K562 (cell line): Measurements from ENCODE around the gene ABAT. TPM values are rescaled to one million over a fixed set of nuclear protein-coding genes. Genes with fewer than 3 reads are reported as not detected.

Experiments
- ATAC-seq: fragments of 200-7000 bp; cut with Tn5 transposase; 3 replicates; pipeline ENCODE4 v1.9.1; 2020; ENCODE audit warnings: moderate library complexity
- BruUV-seq: library from RNA; stranded (reverse); fragments of 400-500 nt; replicated peaks from 2 replicates; lab custom pipeline; 2021; lab: Mats Ljungman, UMichigan
- CTCF ChIA-PET: fragments of 300-600 bp; formaldehyde crosslinking; extraction: SDS; loops from one replicate; lab custom pipeline; 2021; ENCODE audit warnings: low intra/inter-chr PET ratio; lab: Yijun Ruan, JAX
- POLR2A ChIA-PET: fragments of 300-600, 350-650 bp; sonication (Branson Sonifier 250); formaldehyde crosslinking; extraction: SDS; loops from one replicate; lab custom pipeline; 2021; ENCODE audit warnings: antibody characterized with exemption, inconsistent platforms; lab: Yijun Ruan, JAX
- DNase-seq, 4 experiments: peaks; one replicate each; pipeline versions ENCODE4 v3.0.0 to v3.0.0-alpha.2; 2011 to 2018; ENCODE audit warnings: low spot score in 3 of 4, mixed read lengths in 3 of 4; ENCODE audit errors: extremely low read depth in 1 of 4
- FAIRE-seq: peaks from 2 replicates; lab custom pipeline; 2011; peaks lifted over from hg19 to GRCh38; lab: Jason Lieb, UNC
- H2AFZ ChIP-seq: 2 replicates; pipeline ENCODE4 v1.6.0; 2011; ENCODE audit warnings: low read depth, low read length, control low read depth, inconsistent platforms
- H3K27ac ChIP-seq: fragments of 200-600 bp; 3 replicates; pipeline ENCODE4 v1.8.0; 2011; ENCODE audit warnings: low read depth, mild to moderate bottlenecking, control low read depth, inconsistent platforms, low read length, moderate library complexity, mixed read lengths; ENCODE audit errors: extremely low read depth
- H3K27me3 ChIP-seq, 2 experiments: fragments of 300-600 bp in 1 of 2; 2 replicates in 1 of 2; 3 replicates in 1 of 2; pipeline versions ENCODE4 v1.6.0 to v1.8.0; 2011; ENCODE audit warnings: inconsistent platforms in 2 of 2, low read length in 2 of 2, mild to moderate bottlenecking in 1 of 2, mixed read lengths in 1 of 2, moderate library complexity in 1 of 2; ENCODE audit not compliant: control insufficient read depth in 2 of 2, insufficient read depth in 2 of 2
- H3K36me3 ChIP-seq: fragments of 300-600 bp; 3 replicates; pipeline ENCODE4 v1.8.0; 2011; ENCODE audit warnings: mild to moderate bottlenecking, low read length, inconsistent platforms; ENCODE audit not compliant: control insufficient read depth, insufficient read depth
- H3K4me1 ChIP-seq, 2 experiments: fragments of 200-600 bp in 1 of 2; replicated peaks in 1 of 2; 2 replicates in 1 of 2; 3 replicates in 1 of 2; pipeline versions ENCODE4 v1.5.1 to v1.8.0; 2011; ENCODE audit warnings: inconsistent platforms in 2 of 2, low read length in 2 of 2, mild to moderate bottlenecking in 1 of 2, mixed read lengths in 1 of 2, moderate library complexity in 1 of 2; ENCODE audit not compliant: control insufficient read depth in 2 of 2, insufficient read depth in 2 of 2
- H3K4me2 ChIP-seq: 2 replicates; pipeline ENCODE4 v1.6.1; 2011; ENCODE audit warnings: low read length, control low read depth, inconsistent platforms, mixed read lengths; ENCODE audit not compliant: insufficient read depth
- H3K4me3 ChIP-seq: fragments of 200-600 bp; sonication (generic), shearing (Covaris generic); 2 replicates; pipeline ENCODE4 v1.5.1; 2016; ENCODE audit warnings: control low read depth, inconsistent platforms
- H3K79me2 ChIP-seq: fragments of 200-600 bp; 3 replicates; pipeline ENCODE4 v1.8.0; 2011; ENCODE audit warnings: low read length, inconsistent platforms; ENCODE audit not compliant: control insufficient read depth, insufficient read depth
- H3K9ac ChIP-seq, 2 experiments: 2 replicates each; pipeline versions ENCODE4 v1.6.0 to v1.6.1; 2011; ENCODE audit warnings: low read depth in 2 of 2, low read length in 2 of 2, control low read depth in 1 of 2, inconsistent platforms in 1 of 2, mild to moderate bottlenecking in 1 of 2, mixed read lengths in 1 of 2; ENCODE audit not compliant: insufficient read depth in 1 of 2
- H3K9me1 ChIP-seq: one replicate; pipeline ENCODE4 v1.6.0; 2011; ENCODE audit warnings: inconsistent platforms, mild to moderate bottlenecking, low read length, moderate library complexity; ENCODE audit not compliant: control insufficient read depth, insufficient read depth
- H3K9me3 ChIP-seq: replicated peaks from 2 replicates; pipeline ENCODE4 v1.5.1; 2011; ENCODE audit warnings: low read depth, low read length, inconsistent platforms; ENCODE audit not compliant: control insufficient read depth, insufficient read depth
- H4K20me1 ChIP-seq: replicated peaks from 2 replicates; pipeline ENCODE4 v1.6.1; 2011; ENCODE audit warnings: low read length, inconsistent platforms, mixed read lengths; ENCODE audit not compliant: control insufficient read depth, insufficient read depth
- GMEB1 ChIP-seq: fragments of 250-450 bp; sonication (Bioruptor Pico); IDR thresholded peaks from 2 replicates; pipeline ENCODE4 v1.4.0; 2020; ENCODE audit warnings: mild to moderate bottlenecking
- HNRNPUL1 ChIP-seq: fragments of 200-400 bp; formaldehyde crosslinking; IDR thresholded peaks from 2 replicates; pipeline ENCODE4 v1.6.1; 2017; ENCODE audit warnings: low read length
- ILK ChIP-seq: fragments of 450-650 bp; IDR thresholded peaks from 2 replicates; pipeline ENCODE4 v1.6.1; 2016; ENCODE audit warnings: missing genetic modification characterization, low read depth, mild to moderate bottlenecking, missing compliant biosample characterization, moderate library complexity, borderline replicate concordance
- KDM5B ChIP-seq: fragments of 200-600 bp; sonication (generic); IDR thresholded peaks from 2 replicates; pipeline ENCODE4 v1.6.1; 2012; ENCODE audit warnings: low read depth, mild to moderate bottlenecking, moderate library complexity, low read length, control low read depth, inconsistent platforms; ENCODE audit not compliant: insufficient replicate concordance
- KLF1 ChIP-seq: fragments of 450-650 bp; IDR thresholded peaks from 2 replicates; pipeline ENCODE4 v1.6.1; 2016; ENCODE audit warnings: missing genetic modification characterization, missing compliant biosample characterization
- MBD2 ChIP-seq: sonication (generic); IDR thresholded peaks from 2 replicates; pipeline ENCODE4 v1.6.1; 2016; ENCODE audit warnings: low read depth, borderline replicate concordance
- MTA2 ChIP-seq: fragments of 450-650 bp; IDR thresholded peaks from 2 replicates; pipeline ENCODE4 v1.6.1; 2016; ENCODE audit warnings: low read depth
- RBM25 ChIP-seq: fragments of 200-400 bp; formaldehyde crosslinking; IDR thresholded peaks from 2 replicates; pipeline ENCODE4 v1.6.1; 2018; ENCODE audit warnings: low read length, low read depth, moderate library complexity; ENCODE audit not compliant: severe bottlenecking
- SMAD2 ChIP-seq: fragments of 150-350 bp; IDR thresholded peaks from 2 replicates; pipeline ENCODE4 v1.6.1; 2014; ENCODE audit warnings: low read depth, mild to moderate bottlenecking, low read length
- ZNF354B ChIP-seq: fragments of 250-450 bp; sonication (Bioruptor Pico); IDR thresholded peaks from 2 replicates; pipeline ENCODE4 v1.4.0; 2020
- WGBS: fragments of 100-300 bp; shearing (Covaris generic); methylation state at CpG from one replicate; pipeline ENCODE4 v1.1.6; 2016; ENCODE audit warnings: low coverage, mixed read lengths; ENCODE audit not compliant: insufficient coverage; ENCODE audit errors: missing lambda C conversion rate; 5-methylcytosine and 5-hydroxymethylcytosine counted together
- in situ Hi-C: fragments of 300-500 bp; cut with MboI; formaldehyde crosslinking; loops from 4 replicates; pipeline ENCODE4 v1.15.0; 2018; ENCODE audit warnings: inconsistent platforms, mixed read lengths
- intact Hi-C: fragments of 100-400 bp; cut with micrococcal nuclease; formaldehyde crosslinking; loops from 2 replicates; pipeline ENCODE4 v1.14.2; 2022
- polyA plus RNA-seq, 8 experiments: library from polyadenylated mRNA; depleted of rRNA in 4 of 8; stranded (reverse) in 5 of 8; unstranded in 3 of 8; fragments of >200 nt; fragmentation: Nextera tagmentation in 2 of 8; fragmentation: Illumina TruSeq in 1 of 8; extraction: Ambion mirVana in 2 of 8; extraction: Trizol in 1 of 8; gene quantifications; 2 replicates each; pipeline versions ENCODE4 v1.2.1 to v1.2.3, GENCODE V29; 2011 to 2014; ENCODE audit warnings: inconsistent platforms in 1 of 8, missing spikeins in 1 of 8
- total RNA-seq, 7 experiments: library from RNA; depleted of rRNA in 6 of 7; stranded (reverse); fragments of >200 nt in 6 of 7; fragmentation: Illumina TruSeq in 2 of 7; extraction: Trizol in 2 of 7; gene quantifications; 2 replicates each; pipeline versions ENCODE4 v1.2.1 to v1.2.3, GENCODE V29; 2011 to 2021; ENCODE audit warnings: low replicate concordance in 1 of 7

Gene ABAT
- total and polyA plus RNA-seq, 9 of the 15 experiments (the other 6 are each of a cell fraction or from before 2014, with no cell fraction given): 0.01 to 0.49 (median 0.10) TPM

GRCh38 chr16:8720967-8721308, 46.5 kb downstream of the ABAT start:
- WGBS: 0% methylated on average over 3 of the region's 3 CpGs
- no peaks in the 10 kb centered on the region for H3K9me1 ChIP-seq
- DNase-seq (no peak), FAIRE-seq (no peak)
- no peaks in the 10 kb centered on the region for H3K36me3 ChIP-seq
- no peaks in the 10 kb centered on the region for H3K9me3 ChIP-seq
- CTCF ChIA-PET: no interaction called here
- TF ChIP-seq KLF1 (no peak), RBM25 (peak; percentile 75)
- TF ChIP-seq, all 486 proteins: peak for 1
- ATAC-seq: no peak
- Histone ChIP-seq H4K20me1 (no peaks in the 10 kb centered on the region), H3K27ac (no peak overlapping the region), H3K79me2 (no peaks in the 10 kb centered on the region), H3K9ac (no peak overlapping the region), H2AFZ (no peak overlapping the region), H3K4me3 (no peak overlapping the region), H3K4me2 (no peak overlapping the region), H3K27me3 (peaks cover 30 to 49% of the 10 kb centered on the region in 2 experiments; a peak in 3 of 5 replicates), H3K4me1 (peaks cover 0 to 2% of the 10 kb centered on the region in 2 experiments; a peak in 1 of 5 replicates)
- POLR2A ChIA-PET: interaction anchor here (1.2 kb wide), 1 partner anchor 8 kb away, joined by 3 read pairs; no protein-coding TSS in a partner anchor
- BruUV-seq: no TSS peak
- in situ Hi-C loops: no loop called here
- intact Hi-C loops: no loop called here

GRCh38 chr16:8721336-8722024, 47.1 kb downstream of the ABAT start:
- CTCF ChIA-PET: no interaction called here
- 1% methylated on average over 14 of the region's 14 CpGs for WGBS
- no peaks in the 10 kb centered on the region for H3K36me3 ChIP-seq
- in situ Hi-C loops: no loop called here
- H4K20me1 ChIP-seq: no peaks in the 10 kb centered on the region
- H3K4me1 ChIP-seq: peaks cover 0 to 2% of the 10 kb centered on the region in 2 experiments; a peak in 1 of 5 replicates
- no peak overlapping the region for H3K4me3 ChIP-seq
- peaks cover 30 to 44% of the 10 kb centered on the region in 2 experiments; a peak in 3 of 5 replicates for H3K27me3 ChIP-seq
- H3K27ac ChIP-seq: no peak overlapping the region
- POLR2A ChIA-PET: interaction anchor here (0.7 kb wide), 1 partner anchor 26 kb away, joined by 3 read pairs; no protein-coding TSS in a partner anchor
- FAIRE-seq: no peak
- DNase-seq: peak in 1 of 4 experiments; percentile 9
- no peaks in the 10 kb centered on the region for H3K9me3 ChIP-seq
- H3K79me2 ChIP-seq: no peaks in the 10 kb centered on the region
- no peak overlapping the region for H3K9ac ChIP-seq
- H3K4me2 ChIP-seq: no peak overlapping the region
- H3K9me1 ChIP-seq: no peaks in the 10 kb centered on the region
- no peak overlapping the region for H2AFZ ChIP-seq
- BruUV-seq: no TSS peak
- intact Hi-C loops: no loop called here
- ATAC-seq: 0 out of 3 replicates have a peak, but pooled peaks have one; percentile 29
- TF ChIP-seq HNRNPUL1 (no peak), MBD2 (no peak), ILK (tag) (no peak), GMEB1 (CRISPR knock-in tag) (no peak), MTA2 (no peak), KDM5B (no peak), ZNF354B (no peak), SMAD2 (no peak)
